ENCODE data around the gene SPOUT1. TPM values are rescaled to one million over a fixed set of nuclear protein-coding genes. Genes with fewer than 3 reads are reported as not detected.

Gene SPOUT1
- total RNA-seq, 2 experiments from 2014 or later: 85.9 to 91.2 TPM

DNA sequence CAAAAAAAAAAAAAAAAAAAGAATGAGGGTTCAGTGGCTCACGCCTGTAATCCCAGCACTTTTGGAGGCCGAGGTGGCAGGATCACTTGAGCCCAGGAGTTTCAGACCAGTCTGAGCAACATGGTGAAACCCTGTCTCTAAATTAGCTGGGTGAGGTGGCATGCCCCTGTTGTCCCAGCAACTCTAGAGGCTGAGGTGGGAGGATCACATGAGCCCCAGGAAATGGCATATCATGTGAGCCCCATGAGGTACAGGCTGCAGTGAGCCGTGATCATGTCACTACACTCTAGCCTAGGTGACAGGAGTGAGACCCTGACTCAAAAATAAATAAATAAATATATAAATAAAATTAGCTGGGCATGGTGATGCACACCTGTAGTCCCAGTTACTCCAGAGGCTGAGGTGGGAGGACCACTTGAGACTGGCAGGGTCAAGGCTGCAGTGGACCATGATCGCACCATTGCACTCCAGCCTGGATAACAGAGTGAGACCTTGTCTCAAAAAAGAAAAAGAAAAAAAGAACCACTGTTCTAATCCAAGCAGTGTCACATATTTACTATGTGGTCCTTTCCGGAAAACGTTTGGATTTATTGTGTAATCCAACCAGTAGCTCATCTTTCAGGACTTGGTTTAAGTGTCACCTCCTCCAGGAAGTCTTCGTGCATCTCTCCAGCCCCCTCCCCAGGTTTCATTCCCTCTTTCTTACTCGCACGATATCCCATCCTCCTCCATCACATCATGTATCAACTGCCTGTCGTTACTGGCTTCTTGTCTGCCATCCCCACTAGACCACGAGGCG lies 12.3 kb upstream of the SPOUT1 start:
- no peak for DNase-seq
- CTCF ChIA-PET: interaction anchor here (1.8 kb wide), 1 partner anchor 86 kb away, joined by 5 read pairs; no protein-coding TSS in a partner anchor
- Mint-ChIP-seq H3K4me3 (no peak overlapping the region), H3K9me3 (no peaks in the 10 kb centered on the region), H3K27ac (no peak overlapping the region), H3K36me3 (ENCODE audit: low read depth) (peaks cover 4% of the 10 kb centered on the region), H3K27me3 (no peaks in the 10 kb centered on the region), H3K4me1 (ENCODE audit: low read depth) (no peaks in the 10 kb centered on the region)
- ATAC-seq: no peak
- intact Hi-C loops (cut with micrococcal nuclease): no loop called here
- TF ChIP-seq, protein P1, sequence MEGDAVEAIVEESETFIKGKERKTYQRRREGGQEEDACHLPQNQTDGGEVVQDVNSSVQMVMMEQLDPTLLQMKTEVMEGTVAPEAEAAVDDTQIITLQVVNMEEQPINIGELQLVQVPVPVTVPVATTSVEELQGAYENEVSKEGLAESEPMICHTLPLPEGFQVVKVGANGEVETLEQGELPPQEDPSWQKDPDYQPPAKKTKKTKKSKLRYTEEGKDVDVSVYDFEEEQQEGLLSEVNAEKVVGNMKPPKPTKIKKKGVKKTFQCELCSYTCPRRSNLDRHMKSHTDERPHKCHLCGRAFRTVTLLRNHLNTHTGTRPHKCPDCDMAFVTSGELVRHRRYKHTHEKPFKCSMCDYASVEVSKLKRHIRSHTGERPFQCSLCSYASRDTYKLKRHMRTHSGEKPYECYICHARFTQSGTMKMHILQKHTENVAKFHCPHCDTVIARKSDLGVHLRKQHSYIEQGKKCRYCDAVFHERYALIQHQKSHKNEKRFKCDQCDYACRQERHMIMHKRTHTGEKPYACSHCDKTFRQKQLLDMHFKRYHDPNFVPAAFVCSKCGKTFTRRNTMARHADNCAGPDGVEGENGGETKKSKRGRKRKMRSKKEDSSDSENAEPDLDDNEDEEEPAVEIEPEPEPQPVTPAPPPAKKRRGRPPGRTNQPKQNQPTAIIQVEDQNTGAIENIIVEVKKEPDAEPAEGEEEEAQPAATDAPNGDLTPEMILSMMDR (IDR thresholded peaks at IDR 0.05): no peak
- POLR2A ChIA-PET: no interaction called here

- POLR2A ChIA-PET: no interaction called here
- ATAC-seq: no peak
Observed at GRCh38 chr9:128840524-128840923, 10.9 kb upstream of the SPOUT1 start.

DNA sequence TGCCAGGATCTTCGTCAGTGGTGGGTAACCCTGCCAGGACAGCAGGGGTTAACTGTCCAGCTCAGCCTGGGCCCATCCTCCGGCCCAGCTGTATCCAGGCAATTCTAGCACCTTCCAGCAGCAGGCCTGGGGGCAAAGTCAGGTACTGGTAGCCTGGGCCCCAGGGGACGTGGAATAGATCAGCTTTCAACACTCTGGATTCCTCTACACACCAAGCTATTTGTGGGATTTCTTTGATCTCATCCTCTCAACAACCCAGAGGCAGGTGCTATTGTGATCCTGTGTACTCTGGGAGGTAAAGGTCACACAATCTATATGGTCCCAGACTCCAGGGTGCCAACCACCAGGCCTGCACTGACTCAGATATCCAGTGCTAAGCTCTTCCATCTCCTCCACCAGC lies 8.7 kb upstream of the SPOUT1 start:
- POLR2A ChIA-PET: no interaction called here
- TF ChIP-seq, protein P1 (IDR thresholded peaks at IDR 0.05): no peak
- intact Hi-C loops (cut with micrococcal nuclease): no loop called here
- H3K36me3 Mint-ChIP-seq (ENCODE audit: low read depth): peaks cover 6% of the 10 kb centered on the region
- no peak overlapping the region for H3K4me3 Mint-ChIP-seq
- CTCF ChIA-PET: interaction anchor here (1.4 to 2.2 kb wide), 3 partner anchors 14 to 90 kb away, joined by 3 to 7 read pairs (median 7); partner anchors contain the start of gene ENDOG
- H3K9me3 Mint-ChIP-seq: no peaks in the 10 kb centered on the region
- H3K27me3 Mint-ChIP-seq: no peaks in the 10 kb centered on the region
- no peaks in the 10 kb centered on the region for H3K4me1 Mint-ChIP-seq (ENCODE audit: low read depth)
- DNase-seq (no peak), ATAC-seq (no peak)
- H3K27ac Mint-ChIP-seq: no peak overlapping the region

More at GRCh38 chr9:128840524-128840923, 10.9 kb upstream of the SPOUT1 start:
- intact Hi-C loops (cut with micrococcal nuclease): no loop called here
- Mint-ChIP-seq H3K27ac (no peak overlapping the region), H3K27me3 (no peaks in the 10 kb centered on the region), H3K4me1 (ENCODE audit: low read depth) (no peaks in the 10 kb centered on the region), H3K36me3 (ENCODE audit: low read depth) (peaks cover 4% of the 10 kb centered on the region), H3K9me3 (no peaks in the 10 kb centered on the region), H3K4me3 (no peak overlapping the region)
- TF ChIP-seq, protein P1 (IDR thresholded peaks at IDR 0.05): no peak
- CTCF ChIA-PET: no interaction called here
- DNase-seq: no peak

DNA sequence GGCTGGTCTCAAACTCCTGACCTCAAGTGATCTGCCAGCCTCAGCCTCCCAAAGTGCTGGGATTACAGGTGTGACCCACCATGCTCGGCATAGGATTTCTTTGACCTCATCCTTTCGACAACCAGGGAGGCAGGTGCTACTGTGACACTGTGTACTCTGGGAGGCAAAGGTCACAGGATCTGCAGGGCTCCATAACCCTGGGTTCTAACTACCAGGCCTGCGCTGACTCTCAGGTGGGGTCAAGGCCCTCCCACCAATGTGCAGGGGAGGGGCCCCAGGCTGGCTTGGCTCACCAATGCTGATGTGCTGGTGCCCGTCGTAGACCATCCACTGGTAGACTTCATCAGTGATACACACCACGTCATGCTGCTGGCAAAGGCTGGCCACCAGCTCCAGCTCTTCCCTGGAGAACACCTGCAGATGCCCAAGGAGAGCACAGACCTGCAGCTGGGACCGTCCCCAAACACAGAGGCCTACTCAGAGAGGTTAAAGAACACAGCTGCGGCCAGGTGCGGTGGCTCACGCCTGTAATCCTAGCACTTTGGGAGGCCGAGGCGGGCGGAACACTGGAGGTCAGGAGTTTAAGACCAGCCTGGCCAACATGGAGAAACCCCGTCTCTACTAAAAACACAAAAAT lies 7.0 kb upstream of the SPOUT1 start:
- Mint-ChIP-seq H3K4me3 (no peak overlapping the region), H3K27me3 (no peaks in the 10 kb centered on the region), H3K36me3 (ENCODE audit: low read depth) (peaks cover 2% of the 10 kb centered on the region), H3K27ac (no peak overlapping the region), H3K4me1 (ENCODE audit: low read depth) (no peaks in the 10 kb centered on the region), H3K9me3 (no peaks in the 10 kb centered on the region)
- intact Hi-C loops (cut with micrococcal nuclease): no loop called here
- TF ChIP-seq, protein P1 (IDR thresholded peaks at IDR 0.05): no peak
- ATAC-seq (no peak), DNase-seq (no peak)
- POLR2A ChIA-PET: no interaction called here
- CTCF ChIA-PET: no interaction called here

All from activated CD8-positive, alpha-beta T cell treated with anti-CD3 and anti-CD28 coated beads for 36 hours (primary cell).